G401 (cell line): ENCODE measurements around the gene OCA2. TPM values are rescaled to one million over a fixed set of nuclear protein-coding genes. Genes with fewer than 3 reads are reported as not detected.

Source experiments
- DNase-seq: peaks from one replicate; pipeline ENCODE4 v3.0.0-alpha.2; 2015; ENCODE audit warnings: low spot score
- in situ Hi-C: cut with HindIII; loops from 2 replicates; pipeline ENCODE4 v1.10.0; 2016; ENCODE audit warnings: low sequenced_read_pairs, mixed read lengths
- total RNA-seq: library from RNA; depleted of rRNA; stranded (reverse); fragments of >200 nt; shearing (Covaris generic); gene quantifications from 2 replicates; pipeline ENCODE4 v1.2.3, GENCODE V29; 2014

Gene OCA2
- total RNA-seq, 1 experiment from 2014 or later, result 4.1 TPM

DNA sequence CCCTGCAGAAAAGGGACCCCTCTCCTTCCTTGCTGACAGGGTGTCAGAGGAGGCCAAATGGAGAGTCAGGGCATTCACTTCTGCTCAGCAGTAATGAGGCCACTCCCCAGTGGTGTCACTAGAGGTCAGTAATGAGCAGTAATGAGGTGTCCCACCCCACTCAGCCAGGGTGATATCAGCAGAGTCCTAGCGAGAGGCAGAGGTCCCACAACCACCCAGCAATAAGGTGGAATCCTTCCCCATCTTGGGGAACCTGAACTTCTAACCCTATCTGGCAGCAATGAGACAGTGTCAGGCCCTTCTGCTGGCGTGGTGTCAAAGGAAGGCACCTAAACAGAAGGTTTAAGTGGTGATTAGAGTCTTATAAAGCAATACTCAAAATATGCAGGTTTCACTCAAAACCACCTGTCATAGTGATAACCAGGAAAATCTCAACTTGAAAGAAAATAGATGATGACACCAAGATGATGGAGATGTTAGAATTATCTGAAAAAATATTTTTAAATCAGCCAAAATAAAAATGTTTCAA lies 12.9 kb downstream of the OCA2 start:
- in situ Hi-C loops, result no loop called here
- peak; percentile 56 for DNase-seq

DNA sequence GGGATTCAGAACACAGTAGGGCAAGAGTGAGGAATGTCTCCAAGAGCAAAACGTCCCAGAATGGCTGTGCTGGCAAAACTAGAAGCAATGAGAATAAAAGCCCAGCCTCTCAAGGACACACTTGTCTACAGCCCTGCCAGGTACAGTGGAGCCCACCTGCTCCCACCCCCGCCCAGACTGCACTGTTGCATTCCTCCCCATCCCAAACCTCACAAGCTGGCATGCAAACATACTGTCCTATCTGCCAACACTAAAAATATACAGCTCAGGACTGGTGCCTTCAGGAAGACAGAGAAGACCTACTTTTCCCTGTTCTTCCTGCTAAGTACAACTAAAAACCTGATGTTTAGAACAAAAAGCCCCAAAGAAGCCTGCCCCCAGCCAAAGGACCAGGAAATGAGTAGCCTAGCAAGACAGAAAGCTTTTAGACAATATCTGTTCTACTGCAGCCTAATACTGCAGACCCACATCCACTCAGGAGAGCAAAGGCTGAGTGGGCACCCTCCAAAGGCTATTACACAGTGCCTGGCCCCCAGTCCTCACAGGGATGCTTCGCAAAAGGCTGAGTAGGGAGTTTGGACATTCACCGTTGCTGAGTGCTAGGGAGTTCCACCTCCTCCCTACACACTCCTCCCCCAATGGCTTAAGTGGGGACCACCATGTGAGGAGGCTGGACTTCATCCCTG lies 13.5 kb downstream of the OCA2 start:
- DNase-seq, result no peak

DNA sequence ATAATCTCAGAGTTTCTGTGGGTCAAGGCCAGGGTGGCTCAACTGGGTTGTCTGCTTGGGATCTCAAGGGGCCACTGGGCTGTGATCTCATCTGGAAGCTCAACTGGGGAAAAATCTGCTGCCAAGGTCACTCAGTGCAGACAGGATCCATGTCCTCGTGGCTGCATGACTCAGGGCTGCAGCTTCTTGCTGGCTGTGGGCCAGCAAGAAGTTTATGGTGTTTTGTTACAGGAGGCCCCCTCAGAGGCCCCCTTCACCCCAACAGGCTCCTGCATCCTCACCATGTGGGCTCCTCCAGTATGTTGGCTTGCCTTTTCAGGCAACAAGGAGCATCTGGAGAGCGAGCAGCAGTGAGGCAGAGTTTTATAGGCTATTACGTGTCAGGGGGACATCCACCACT lies 14.6 kb downstream of the OCA2 start:
- DNase-seq, result no peak
- in situ Hi-C loops, result no loop called here

More for the DNA sequence above, 13.5 kb downstream of the OCA2 start:
- in situ Hi-C loops, result no loop called here

DNA sequence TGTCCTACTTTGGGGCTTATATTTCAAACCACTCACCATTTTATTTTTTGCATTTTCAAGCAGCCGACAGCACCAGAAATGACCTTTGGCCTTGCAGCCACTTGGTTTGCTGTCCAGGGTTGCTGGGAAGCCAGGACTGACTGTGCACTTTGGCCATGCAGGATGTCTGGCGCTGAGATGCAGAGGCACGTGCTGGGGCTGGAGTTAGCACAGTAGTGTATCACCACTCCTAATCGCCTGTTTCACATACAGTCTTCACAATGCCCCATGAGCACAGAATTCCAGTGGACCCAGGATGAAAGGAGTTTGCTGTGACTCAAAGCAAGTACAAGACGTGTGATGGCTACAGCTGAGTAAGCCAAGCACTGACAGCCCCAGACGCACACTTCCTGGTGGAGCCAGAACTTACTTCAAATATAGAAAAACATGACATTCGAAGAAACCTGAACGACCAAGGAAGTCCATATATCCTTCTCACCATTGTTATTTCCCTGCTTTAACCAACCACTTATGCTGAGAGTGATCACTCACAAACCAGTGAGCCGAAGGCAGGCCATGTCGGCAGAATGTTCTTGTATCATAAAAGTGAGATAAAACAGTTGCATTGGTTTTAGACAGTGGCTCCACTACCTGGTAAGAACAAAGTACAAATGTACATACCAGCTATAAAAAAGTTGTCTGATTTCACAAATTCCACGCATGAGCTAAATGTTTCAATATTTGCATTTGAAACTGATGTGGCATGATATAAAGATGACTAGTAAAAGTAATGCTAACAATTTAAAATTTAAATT lies 16.0 kb downstream of the OCA2 start:
- in situ Hi-C loops, result no loop called here
- no peak for DNase-seq

DNA sequence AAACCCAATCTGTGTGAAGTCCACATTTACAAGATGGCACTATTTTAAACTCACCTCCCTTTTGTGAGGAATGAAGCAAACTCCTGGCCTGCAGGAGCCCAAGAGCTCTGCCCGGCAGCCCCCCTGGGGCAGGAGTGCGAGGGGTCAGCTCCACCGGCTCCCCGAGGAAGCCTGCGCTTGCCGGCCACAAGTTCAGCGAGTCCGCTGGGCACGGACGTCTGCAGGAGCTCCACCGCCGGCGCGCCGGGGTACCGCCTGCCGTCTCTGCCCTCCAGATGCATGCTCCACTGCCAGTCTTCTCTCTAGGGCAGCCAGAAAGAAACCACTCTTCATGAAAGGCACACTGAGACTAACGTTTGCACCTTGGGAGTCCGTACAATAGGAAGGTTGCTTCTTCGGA lies 17.5 kb downstream of the OCA2 start:
- DNase-seq, result no peak
- in situ Hi-C loops, result no loop called here

DNA sequence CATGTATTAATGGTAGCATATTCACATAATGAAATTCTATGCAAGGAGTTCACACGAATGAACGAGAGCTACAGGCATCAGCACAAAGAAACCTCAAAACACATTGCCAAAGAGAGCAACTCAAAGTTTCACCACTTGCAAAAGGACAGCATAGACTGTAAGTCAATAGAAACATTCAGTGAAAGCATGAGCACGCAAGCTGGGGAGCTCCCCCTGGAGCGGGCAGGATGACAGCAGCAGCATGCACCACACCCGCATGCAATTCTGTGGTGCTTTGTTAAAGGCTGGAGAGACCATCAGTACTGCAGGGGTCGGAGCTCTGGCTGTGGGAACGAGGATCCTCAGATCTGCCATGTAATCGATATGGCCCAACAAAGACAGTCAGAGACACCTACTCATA lies 18.7 kb downstream of the OCA2 start:
- DNase-seq, result no peak
- in situ Hi-C loops, result no loop called here

DNA sequence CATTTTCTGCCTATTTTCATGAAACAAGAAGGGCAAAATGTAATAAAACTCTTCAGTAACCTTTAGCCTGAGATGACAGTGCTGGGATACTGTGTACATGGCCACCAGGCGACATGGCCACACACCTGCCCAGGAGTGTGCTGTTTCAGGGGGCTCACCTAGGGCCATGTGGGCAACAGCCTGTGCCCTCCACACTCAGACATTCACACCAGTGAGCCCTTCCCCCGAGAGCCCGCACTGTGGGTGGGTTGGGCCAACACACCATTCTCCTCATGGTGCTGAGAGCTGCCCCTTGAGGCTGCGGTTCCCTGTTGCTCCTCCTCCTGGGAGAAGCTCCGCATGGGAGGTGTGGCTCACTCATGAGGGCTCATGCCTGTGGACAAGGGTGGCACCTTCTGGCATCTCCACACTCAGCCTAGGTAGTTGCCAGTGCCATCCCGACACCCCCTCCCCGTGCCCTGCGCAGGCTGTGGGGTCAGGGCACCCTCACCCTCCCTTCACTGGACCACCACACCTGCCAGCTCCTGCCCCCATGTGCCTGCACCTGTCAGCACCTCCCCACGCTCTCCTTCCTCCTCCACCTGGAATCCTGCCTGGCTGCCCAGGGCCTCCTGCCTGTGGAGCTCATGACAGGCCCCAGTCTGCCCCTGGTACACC lies 19.7 kb downstream of the OCA2 start:
- in situ Hi-C loops, result no loop called here
- DNase-seq, result no peak

DNA sequence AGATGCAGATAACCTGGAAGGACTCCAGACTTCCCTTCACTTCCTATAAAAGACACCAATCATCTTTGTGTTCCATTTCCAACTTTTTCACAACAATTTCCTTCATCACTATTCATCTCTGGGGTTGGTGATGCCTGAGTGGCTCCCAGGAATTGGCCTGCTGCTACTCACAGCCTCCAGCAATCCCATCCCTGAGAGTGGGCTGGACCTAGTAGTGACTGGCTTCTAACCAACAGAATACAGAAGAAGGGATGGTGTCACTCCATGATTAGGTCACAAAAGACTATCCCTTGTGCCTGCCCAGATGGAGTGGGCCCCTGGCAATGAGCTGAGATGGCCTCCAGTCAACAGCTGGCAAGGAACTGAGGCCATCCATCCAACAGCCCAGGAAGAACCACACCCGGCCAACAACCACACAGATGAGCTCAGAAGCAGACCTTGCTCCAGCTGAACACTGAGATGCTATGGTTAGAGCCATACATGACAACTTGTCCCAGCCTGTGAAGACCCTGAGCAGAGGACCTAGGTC lies 20.9 kb downstream of the OCA2 start:
- in situ Hi-C loops, result no loop called here

DNA sequence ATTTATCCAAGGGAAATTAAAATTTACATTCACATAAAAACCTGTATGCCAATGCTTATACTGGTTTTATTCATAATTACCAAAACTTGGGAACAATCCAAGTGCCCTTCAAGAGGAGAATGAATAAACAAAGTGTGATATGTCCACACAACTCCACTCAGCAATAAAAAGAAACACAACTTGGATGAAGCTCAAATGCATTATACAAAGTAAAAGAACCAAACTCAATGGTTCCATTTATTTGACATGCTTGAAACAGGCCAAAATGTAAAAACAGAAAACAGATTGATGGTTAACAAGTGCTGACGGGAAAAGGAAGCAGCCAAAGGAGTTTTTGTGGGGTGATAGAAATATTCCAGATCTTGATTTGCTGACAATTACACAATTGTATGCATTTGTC lies 23.5 kb downstream of the OCA2 start:
- in situ Hi-C loops, result no loop called here
- no peak for DNase-seq

More for the DNA sequence above, 20.9 kb downstream of the OCA2 start:
- DNase-seq, result no peak

DNA sequence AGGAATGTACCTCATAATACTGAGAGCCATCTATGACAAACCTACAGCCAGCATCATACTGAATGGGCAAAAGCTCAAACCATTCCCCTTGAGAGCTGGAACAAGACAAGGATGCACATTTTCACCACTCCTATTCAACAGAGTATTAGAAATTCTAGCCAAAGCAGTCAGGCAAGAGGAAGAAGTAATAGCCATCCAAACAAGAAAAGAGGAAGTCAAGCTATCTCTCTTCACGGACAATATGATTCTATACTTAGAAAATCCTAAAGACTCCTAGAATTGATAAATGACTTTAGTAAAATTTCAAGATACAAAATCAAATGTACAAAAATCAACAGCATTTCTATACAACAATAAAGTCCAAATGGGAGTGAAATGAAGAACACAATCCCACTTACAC lies 30.2 kb downstream of the OCA2 start:
- no peak for DNase-seq
- in situ Hi-C loops, result no loop called here

DNA sequence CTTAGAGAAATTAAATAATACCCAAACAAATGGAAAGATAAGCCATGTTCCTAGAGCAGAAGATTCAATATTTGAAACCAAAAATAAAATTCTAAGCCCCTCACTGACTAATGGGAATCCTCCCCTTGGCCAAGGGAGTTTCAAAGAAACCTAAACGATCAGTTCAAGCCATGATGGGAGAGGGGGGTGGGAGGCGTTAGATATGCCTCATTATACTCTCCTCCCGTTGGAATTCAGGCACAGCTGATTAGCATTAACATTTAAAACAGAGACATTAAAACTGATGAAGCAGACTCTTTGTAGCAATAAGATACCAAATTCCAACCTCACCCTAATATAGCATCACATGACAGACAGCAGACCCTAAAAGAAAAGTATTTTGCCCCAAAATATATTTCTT lies 32.9 kb downstream of the OCA2 start:
- DNase-seq, result no peak
- in situ Hi-C loops, result no loop called here

DNA sequence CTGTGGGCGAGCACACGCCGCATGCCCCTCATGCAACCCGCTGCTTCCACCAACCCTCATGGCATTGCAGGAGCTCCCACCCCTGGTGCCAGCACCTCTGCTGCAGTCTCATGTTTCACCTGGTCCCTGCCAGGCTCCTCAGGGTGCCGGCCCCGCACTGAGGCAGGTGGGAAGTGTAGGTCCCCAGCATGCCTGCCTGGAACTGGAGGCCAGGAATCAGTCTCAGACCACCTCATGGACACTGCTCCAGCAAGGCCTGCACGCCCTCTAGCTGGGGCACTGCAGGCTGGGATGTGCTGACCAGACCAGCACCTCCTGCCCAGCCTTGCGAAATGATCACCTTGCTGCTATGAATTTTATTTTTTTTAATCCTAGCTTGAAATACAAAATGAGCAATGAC lies 39.1 kb downstream of the OCA2 start:
- in situ Hi-C loops, result no loop called here
- DNase-seq, result no peak

DNA sequence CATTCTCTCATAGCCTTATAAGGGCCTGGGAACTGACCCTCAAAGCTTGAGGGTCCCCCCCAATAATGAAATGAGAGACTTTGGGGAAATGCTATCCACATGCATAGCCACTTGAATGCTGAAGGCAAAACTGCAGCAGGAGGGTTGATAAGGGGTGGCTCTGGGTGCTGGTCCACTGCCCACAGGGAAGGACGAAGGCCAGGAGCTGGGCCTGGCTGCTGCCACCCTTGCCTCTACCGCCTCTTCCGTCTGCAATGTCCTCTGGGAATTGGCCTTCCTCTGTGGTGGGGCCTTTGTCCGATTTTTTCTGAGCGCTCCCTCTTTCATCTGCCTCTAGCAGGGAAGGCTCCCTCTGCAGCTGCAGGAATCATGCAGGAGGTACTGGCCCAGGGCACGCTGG lies 41.0 kb downstream of the OCA2 start:
- no peak for DNase-seq
- in situ Hi-C loops, result no loop called here

DNA sequence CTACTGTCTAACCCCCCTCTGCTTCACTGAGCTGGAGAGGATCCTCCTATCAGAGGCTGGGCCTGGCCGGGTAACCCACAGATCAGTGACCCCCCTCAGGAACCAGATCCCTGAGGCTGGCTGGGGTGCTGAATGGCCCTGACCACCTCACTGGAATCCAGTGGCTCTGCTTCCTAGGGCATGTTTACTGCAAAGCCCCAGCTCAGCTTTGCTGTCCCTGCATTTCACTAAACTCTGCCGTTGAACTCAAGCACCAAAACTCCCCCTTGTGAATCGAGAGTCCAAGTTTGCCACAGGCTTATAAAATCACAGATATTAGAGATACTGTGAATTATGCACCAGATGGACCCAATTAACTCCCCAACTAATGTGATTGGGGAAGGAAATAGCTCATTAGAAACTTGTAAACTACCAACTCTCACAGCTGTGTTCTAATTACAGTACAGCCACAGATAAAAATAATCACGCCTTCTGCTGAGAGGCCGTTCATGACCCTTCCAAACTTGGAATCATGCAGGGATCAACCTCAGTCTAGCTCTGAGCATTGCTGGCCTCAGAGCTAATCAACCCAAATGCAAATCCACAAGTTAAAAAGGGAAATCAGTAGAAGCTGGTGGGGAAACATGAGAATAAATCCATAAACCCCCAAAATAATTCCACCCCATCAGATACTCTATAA lies 47.0 kb downstream of the OCA2 start:
- no peak for DNase-seq

DNA sequence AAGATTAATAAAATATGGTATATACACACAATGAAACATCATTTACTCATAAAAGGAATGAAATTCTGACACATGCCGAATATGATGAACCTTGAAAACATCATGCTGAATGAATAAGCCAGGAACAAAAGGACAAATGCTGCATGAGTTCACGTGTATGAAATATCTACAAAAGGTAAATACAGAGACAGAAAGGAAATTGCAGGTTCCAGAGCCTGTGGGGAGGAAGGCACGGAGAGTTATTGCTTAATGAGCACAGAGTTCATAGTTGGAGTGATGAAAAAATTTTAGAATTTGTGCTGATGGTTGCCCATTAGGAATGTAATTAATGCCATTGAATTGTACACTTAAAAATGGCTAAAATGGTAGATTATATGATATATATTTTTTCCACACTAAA lies 49.5 kb downstream of the OCA2 start:
- in situ Hi-C loops, result no loop called here
- DNase-seq, result no peak

More for the DNA sequence above, 47.0 kb downstream of the OCA2 start:
- in situ Hi-C loops, result no loop called here

DNA sequence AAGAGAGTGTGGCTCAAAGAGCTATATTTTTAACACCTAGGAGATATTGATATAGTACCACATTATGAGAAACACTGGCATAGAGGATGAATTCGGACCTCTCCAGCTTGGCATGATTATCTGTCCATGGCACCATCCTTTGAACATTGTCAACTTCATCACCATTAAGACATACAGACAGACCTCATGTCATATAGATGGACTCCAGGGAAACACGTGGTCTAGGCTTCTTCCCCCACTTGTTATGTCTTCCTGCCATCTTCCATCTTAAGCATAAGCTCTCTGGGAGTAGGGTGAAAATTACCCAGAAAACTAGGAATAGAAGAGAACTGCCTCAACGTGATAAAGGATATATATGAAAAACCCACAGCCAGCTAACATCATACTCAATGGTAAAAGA lies 51.8 kb downstream of the OCA2 start:
- in situ Hi-C loops, result no loop called here
- DNase-seq, result no peak

DNA sequence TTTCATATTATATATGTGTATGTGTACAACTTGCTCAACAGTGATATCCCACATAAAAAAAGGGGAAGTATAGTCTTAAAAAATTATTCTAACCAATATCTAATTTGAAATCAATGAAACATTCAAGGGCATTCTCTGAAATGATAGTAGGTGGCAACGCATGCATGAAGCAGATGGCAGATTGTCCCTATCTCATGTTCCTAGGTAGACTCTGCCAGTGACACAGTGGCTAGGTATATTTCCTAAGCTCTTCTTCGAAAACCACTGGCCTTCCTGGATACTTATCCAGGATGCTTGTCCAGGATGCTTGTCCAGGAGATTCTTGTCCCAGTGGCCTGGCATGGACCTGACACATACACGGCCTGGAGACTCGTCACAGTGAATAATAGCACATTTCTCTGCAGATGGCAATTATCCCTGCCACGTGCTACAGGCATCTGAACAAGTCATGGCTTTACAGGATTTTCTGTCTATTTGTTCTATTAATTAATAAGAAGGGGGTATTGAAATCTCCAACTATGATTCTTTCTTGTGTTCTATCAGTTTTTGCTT lies 54.9 kb downstream of the OCA2 start:
- DNase-seq, result peak; percentile 65
- in situ Hi-C loops, result no loop called here

DNA sequence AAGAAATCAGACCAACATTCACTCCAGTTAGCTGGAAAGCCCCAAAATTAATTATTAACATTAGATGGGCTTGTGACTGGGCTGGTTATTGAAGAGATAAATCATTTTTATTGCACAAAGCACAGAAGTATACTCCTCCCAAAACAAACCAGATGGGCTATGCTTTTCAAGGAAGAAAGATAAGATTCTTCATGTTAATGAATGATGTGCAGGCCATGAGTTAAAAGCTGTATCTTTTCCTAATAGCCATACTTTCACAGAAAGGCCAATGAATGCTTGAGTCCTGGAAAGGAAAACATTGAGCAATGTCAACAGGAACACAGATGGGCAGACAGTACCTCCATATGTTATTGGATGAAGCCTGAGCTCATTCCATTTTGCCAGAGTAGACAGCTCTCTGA lies 55.4 kb downstream of the OCA2 start:
- in situ Hi-C loops, result no loop called here
- peak; percentile 74 for DNase-seq

DNA sequence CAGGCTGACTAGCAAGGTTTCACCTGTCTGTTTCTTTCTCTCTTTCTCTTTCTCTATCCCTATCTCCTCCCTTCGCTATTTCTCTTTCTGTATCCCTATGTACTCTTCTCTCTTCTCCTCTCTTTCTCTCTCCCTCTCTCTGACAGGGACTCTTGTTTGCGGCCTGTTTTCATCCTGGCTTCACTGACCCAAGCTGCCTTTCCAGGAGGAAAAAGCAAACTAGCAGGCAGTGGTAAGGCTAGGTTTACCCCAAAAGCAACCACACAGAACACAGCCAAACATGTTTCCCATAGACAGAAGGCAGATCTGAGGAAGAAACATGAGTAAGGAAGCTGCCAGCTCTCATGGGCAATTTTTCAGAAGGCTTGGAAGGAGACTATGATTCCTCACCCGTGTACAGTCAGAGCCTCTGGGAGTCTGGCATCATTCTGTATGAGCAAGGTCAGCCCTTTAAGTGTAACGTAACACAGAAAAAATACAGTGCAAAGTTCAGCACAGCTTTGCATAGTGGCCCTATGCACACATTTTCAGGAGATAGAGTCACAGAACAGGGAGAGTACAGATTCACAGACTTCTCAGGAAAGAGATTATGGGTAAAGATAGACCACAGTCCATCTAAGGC lies 61.0 kb downstream of the OCA2 start:
- DNase-seq, result peak; percentile 34
- in situ Hi-C loops, result no loop called here
